Measurements from ENCODE around the gene STRIT1.
A peak's percentile ranks its signal among the peaks of the same experiment; 100 is the strongest.

The STRIT1 gene

GRCh38 chr3:155323063-155323666 is 29.7 kb upstream of the STRIT1 start:
- no peaks in the 10 kb centered on the region for H3K27me3 Mint-ChIP-seq
- ATAC-seq (no peak), DNase-seq (peak in 1 of 2 donors; percentile 7)
- H3K4me3 Mint-ChIP-seq, result no peak overlapping the region
- no peaks in the 10 kb centered on the region for H3K4me1 Mint-ChIP-seq
- H3K27ac Mint-ChIP-seq, result no peak overlapping the region
- no peaks in the 10 kb centered on the region for H3K9me3 Mint-ChIP-seq

GRCh38 chr3:155321418-155321817 is 27.9 kb upstream of the STRIT1 start:
- Mint-ChIP-seq H3K27me3 (no peaks in the 10 kb centered on the region), H3K4me3 (no peak overlapping the region), H3K9me3 (no peaks in the 10 kb centered on the region), H3K27ac (no peak overlapping the region), H3K4me1 (no peaks in the 10 kb centered on the region)
- ATAC-seq (no peak), DNase-seq (no peak)

- Mint-ChIP-seq H3K4me3 (no peak overlapping the region), H3K27ac (no peak overlapping the region), H3K27me3 (no peaks in the 10 kb centered on the region), H3K4me1 (no peaks in the 10 kb centered on the region), H3K9me3 (no peaks in the 10 kb centered on the region)
- DNase-seq (no peak), ATAC-seq (no peak)
Measured at GRCh38 chr3:155320934-155321333, 27.5 kb upstream of the STRIT1 start.

GRCh38 chr3:155318740-155319139 is 25.3 kb upstream of the STRIT1 start:
- H3K9me3 Mint-ChIP-seq, result no peaks in the 10 kb centered on the region
- ATAC-seq, result no peak

GRCh38 chr3:155317211-155317610 is 23.7 kb upstream of the STRIT1 start:
- H3K27ac Mint-ChIP-seq, result no peak overlapping the region

More at GRCh38 chr3:155318740-155319139, 25.3 kb upstream of the STRIT1 start:
- H3K27ac Mint-ChIP-seq, result no peak overlapping the region
- H3K4me3 Mint-ChIP-seq, result no peak overlapping the region
- H3K4me1 Mint-ChIP-seq, result no peaks in the 10 kb centered on the region
- no peaks in the 10 kb centered on the region for H3K27me3 Mint-ChIP-seq
- no peak for DNase-seq

GRCh38 chr3:155316426-155316825 is 22.9 kb upstream of the STRIT1 start:
- no peaks in the 10 kb centered on the region for H3K27me3 Mint-ChIP-seq
- H3K27ac Mint-ChIP-seq, result no peak overlapping the region
- no peak overlapping the region for H3K4me3 Mint-ChIP-seq
- H3K4me1 Mint-ChIP-seq, result no peaks in the 10 kb centered on the region
- DNase-seq (no peak), ATAC-seq (no peak)
- H3K9me3 Mint-ChIP-seq, result no peaks in the 10 kb centered on the region

More at GRCh38 chr3:155317211-155317610, 23.7 kb upstream of the STRIT1 start:
- no peak overlapping the region for H3K4me3 Mint-ChIP-seq
- H3K27me3 Mint-ChIP-seq, result no peaks in the 10 kb centered on the region
- ATAC-seq (no peak), DNase-seq (no peak)
- no peaks in the 10 kb centered on the region for H3K4me1 Mint-ChIP-seq
- H3K9me3 Mint-ChIP-seq, result no peaks in the 10 kb centered on the region

GRCh38 chr3:155313916-155314315 is 20.4 kb upstream of the STRIT1 start:
- H3K9me3 Mint-ChIP-seq, result no peaks in the 10 kb centered on the region
- DNase-seq, result no peak
- H3K4me1 Mint-ChIP-seq, result no peaks in the 10 kb centered on the region
- no peaks in the 10 kb centered on the region for H3K27me3 Mint-ChIP-seq
- H3K4me3 Mint-ChIP-seq, result no peak overlapping the region
- H3K27ac Mint-ChIP-seq, result no peak overlapping the region
- ATAC-seq, result no peak

GRCh38 chr3:155313300-155313699 is 19.8 kb upstream of the STRIT1 start:
- Mint-ChIP-seq H3K4me3 (no peak overlapping the region), H3K27ac (no peak overlapping the region), H3K27me3 (no peaks in the 10 kb centered on the region), H3K4me1 (no peaks in the 10 kb centered on the region), H3K9me3 (no peaks in the 10 kb centered on the region)
- no peak for DNase-seq
- no peak for ATAC-seq

GRCh38 chr3:155312781-155313180 is 19.3 kb upstream of the STRIT1 start:
- ATAC-seq, result no peak
- Mint-ChIP-seq H3K4me3 (no peak overlapping the region), H3K27me3 (no peaks in the 10 kb centered on the region), H3K4me1 (no peaks in the 10 kb centered on the region), H3K9me3 (no peaks in the 10 kb centered on the region), H3K27ac (no peak overlapping the region)
- no peak for DNase-seq

- Mint-ChIP-seq H3K4me3 (no peak overlapping the region), H3K4me1 (no peaks in the 10 kb centered on the region), H3K9me3 (no peaks in the 10 kb centered on the region), H3K27ac (peak overlapping the region in 1 of 2 donors; percentile 12), H3K27me3 (no peaks in the 10 kb centered on the region)
- DNase-seq, result no peak
- no peak for ATAC-seq
Measured at GRCh38 chr3:155309581-155309980, 16.1 kb upstream of the STRIT1 start.

GRCh38 chr3:155308831-155309230 is 15.3 kb upstream of the STRIT1 start:
- H3K27me3 Mint-ChIP-seq, result no peaks in the 10 kb centered on the region
- H3K4me3 Mint-ChIP-seq, result no peak overlapping the region
- no peaks in the 10 kb centered on the region for H3K4me1 Mint-ChIP-seq
- no peak for DNase-seq
- no peaks in the 10 kb centered on the region for H3K9me3 Mint-ChIP-seq
- ATAC-seq, result no peak
- H3K27ac Mint-ChIP-seq, result no peak overlapping the region

GRCh38 chr3:155307183-155307582 is 13.7 kb upstream of the STRIT1 start:
- Mint-ChIP-seq H3K27ac (no peak overlapping the region), H3K4me1 (no peaks in the 10 kb centered on the region), H3K27me3 (no peaks in the 10 kb centered on the region), H3K9me3 (no peaks in the 10 kb centered on the region), H3K4me3 (no peak overlapping the region)
- no peak for DNase-seq
- ATAC-seq, result no peak

GRCh38 chr3:155304394-155304793 is 10.9 kb upstream of the STRIT1 start:
- peak; percentile 31 for ATAC-seq
- Mint-ChIP-seq H3K4me1 (no peaks in the 10 kb centered on the region), H3K27me3 (no peaks in the 10 kb centered on the region), H3K4me3 (no peak overlapping the region), H3K27ac (no peak overlapping the region), H3K9me3 (peaks cover 0 to 7% of the 10 kb centered on the region in 2 donors)
- no peak for DNase-seq

- H3K4me1 Mint-ChIP-seq, result no peaks in the 10 kb centered on the region
- H3K9me3 Mint-ChIP-seq, result peaks cover 0 to 7% of the 10 kb centered on the region in 2 donors
- H3K27ac Mint-ChIP-seq, result no peak overlapping the region
- ATAC-seq (no peak), DNase-seq (no peak)
- no peaks in the 10 kb centered on the region for H3K27me3 Mint-ChIP-seq
- H3K4me3 Mint-ChIP-seq, result no peak overlapping the region
Measured at GRCh38 chr3:155303540-155304097, 10.1 kb upstream of the STRIT1 start.

- ATAC-seq (no peak), DNase-seq (no peak)
- no peak overlapping the region for H3K27ac Mint-ChIP-seq
- H3K4me1 Mint-ChIP-seq, result no peaks in the 10 kb centered on the region
- no peak overlapping the region for H3K4me3 Mint-ChIP-seq
- H3K27me3 Mint-ChIP-seq, result no peaks in the 10 kb centered on the region
- peaks cover 0 to 7% of the 10 kb centered on the region in 2 donors for H3K9me3 Mint-ChIP-seq
Measured at GRCh38 chr3:155302891-155303290, 9.4 kb upstream of the STRIT1 start.

GRCh38 chr3:155302481-155302880 is 9.0 kb upstream of the STRIT1 start:
- H3K9me3 Mint-ChIP-seq, result peaks cover 0 to 11% of the 10 kb centered on the region in 2 donors
- no peak overlapping the region for H3K4me3 Mint-ChIP-seq
- no peaks in the 10 kb centered on the region for H3K27me3 Mint-ChIP-seq
- DNase-seq (no peak), ATAC-seq (no peak)
- H3K4me1 Mint-ChIP-seq, result no peaks in the 10 kb centered on the region
- no peak overlapping the region for H3K27ac Mint-ChIP-seq

GRCh38 chr3:155297100-155297499 is 3.6 kb upstream of the STRIT1 start:
- Mint-ChIP-seq H3K9me3 (peaks cover 0 to 25% of the 10 kb centered on the region in 2 donors), H3K4me3 (no peak overlapping the region), H3K27ac (no peak overlapping the region), H3K4me1 (no peaks in the 10 kb centered on the region), H3K27me3 (no peaks in the 10 kb centered on the region)
- no peak for ATAC-seq
- DNase-seq, result no peak
